ENCODE results near the gene CBY1.

GRCh38 chr22:38715852-38716251 lies 59.4 kb downstream of the CBY1 start:
- no peak for TF ChIP-seq CTCF (conservative IDR thresholded peaks at IDR 0.05 in 1 of 2, IDR thresholded peaks at IDR 0.05 in 1 of 2; ENCODE audit: low read depth in 1 of 2, low read length in 2 of 2)
- no peak for TF ChIP-seq EZH2 (IDR thresholded peaks at IDR 0.05; ENCODE audit: low read length, missing control alignments)

Data from fibroblast of lung (primary cell).